Astrocyte of the spinal cord (primary cell): ENCODE results near the gene KCNG2.

ENCODE experiments used
- DNase-seq: peaks from one replicate; pipeline ENCODE4 v3.0.0; 2011; ENCODE audit warnings: low read depth, low spot score
- H3K4me3 ChIP-seq: 2 replicates; pipeline ENCODE4 v1.5.1; 2011; ENCODE audit warnings: low read depth, mild to moderate bottlenecking, low read length, moderate library complexity
- CTCF ChIP-seq: IDR thresholded peaks from 2 replicates; pipeline ENCODE4 v1.5.1; 2012; ENCODE audit warnings: low read depth, mild to moderate bottlenecking, low read length, inconsistent platforms
- in situ Hi-C: cut with HindIII; loops from 2 replicates; pipeline ENCODE4 v1.10.0; 2017; ENCODE audit warnings: low sequenced_read_pairs

Gene KCNG2

DNA sequence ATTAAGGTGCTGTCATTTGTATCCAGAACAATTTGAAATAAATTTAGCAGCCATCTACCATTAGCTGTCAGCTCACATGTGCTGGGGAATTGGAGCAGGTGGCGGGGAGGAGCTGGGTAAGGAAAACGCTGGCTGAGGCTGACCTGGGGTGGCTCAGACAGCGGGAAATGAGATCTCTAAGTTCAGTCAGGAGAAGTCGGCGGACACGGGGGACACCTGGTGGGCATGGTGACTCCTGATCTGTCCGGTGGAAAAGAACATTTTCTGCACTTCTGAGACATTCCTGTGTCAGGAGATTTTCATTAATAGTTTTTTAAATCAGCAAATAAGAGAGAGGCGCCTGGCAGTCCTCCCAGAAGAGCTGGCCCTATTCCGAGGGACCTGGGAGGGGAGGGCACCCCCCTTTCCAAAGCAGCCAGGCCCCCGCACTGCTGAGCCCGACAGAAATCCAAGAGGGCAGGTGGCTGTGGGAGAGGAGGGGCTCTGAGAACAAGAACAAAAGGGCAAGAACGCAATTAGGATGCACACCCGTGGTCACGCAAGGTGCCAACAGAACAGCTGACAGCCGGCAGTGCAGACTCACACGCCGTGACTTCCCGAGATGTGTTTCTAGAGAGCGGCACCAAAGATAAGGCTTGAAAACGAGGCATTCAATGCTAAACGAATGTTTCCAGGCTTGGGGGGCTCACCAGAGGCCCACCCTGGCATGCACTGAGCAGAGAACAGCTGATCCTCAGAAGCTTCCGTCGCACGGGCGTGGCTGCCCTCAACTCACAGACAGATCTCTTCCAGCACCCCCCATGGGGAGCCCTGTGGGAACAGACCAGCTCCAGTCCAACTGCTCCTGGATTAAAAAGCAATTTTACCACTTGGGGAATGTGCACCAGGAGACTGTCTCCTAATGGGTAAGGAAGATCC is 127.3 kb downstream of the KCNG2 start:
- in situ Hi-C loops = no loop called here
- no peak for DNase-seq
- TF ChIP-seq CTCF = no peak
- H3K4me3 ChIP-seq = no peak overlapping the region

DNA sequence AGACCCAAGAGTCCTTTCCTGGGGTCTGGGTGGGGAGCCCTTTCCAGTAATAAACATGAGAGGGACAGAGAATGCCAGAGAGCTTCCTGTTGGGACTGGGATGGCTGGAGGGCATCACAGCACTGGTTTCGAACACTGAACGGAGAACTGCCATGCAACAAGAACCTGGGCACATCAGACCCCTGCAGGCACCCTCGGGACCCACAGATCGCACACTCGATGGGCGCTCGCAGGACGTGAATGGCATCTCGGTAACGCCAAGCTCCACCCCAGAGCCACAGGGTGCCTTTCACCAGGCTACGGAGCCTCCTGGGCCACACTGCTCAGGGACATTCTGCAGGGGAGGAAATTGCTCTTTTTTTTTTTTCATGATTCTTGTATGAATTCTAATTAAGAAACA is 128.6 kb downstream of the KCNG2 start:
- in situ Hi-C loops = no loop called here
- no peak for DNase-seq
- TF ChIP-seq CTCF = no peak
- no peak overlapping the region for H3K4me3 ChIP-seq

- in situ Hi-C loops = no loop called here
- no peak for TF ChIP-seq CTCF
- no peak overlapping the region for H3K4me3 ChIP-seq
- no peak for DNase-seq
Measured at GRCh38 chr18:79926715-79927606, 129.2 kb downstream of the KCNG2 start.

DNA sequence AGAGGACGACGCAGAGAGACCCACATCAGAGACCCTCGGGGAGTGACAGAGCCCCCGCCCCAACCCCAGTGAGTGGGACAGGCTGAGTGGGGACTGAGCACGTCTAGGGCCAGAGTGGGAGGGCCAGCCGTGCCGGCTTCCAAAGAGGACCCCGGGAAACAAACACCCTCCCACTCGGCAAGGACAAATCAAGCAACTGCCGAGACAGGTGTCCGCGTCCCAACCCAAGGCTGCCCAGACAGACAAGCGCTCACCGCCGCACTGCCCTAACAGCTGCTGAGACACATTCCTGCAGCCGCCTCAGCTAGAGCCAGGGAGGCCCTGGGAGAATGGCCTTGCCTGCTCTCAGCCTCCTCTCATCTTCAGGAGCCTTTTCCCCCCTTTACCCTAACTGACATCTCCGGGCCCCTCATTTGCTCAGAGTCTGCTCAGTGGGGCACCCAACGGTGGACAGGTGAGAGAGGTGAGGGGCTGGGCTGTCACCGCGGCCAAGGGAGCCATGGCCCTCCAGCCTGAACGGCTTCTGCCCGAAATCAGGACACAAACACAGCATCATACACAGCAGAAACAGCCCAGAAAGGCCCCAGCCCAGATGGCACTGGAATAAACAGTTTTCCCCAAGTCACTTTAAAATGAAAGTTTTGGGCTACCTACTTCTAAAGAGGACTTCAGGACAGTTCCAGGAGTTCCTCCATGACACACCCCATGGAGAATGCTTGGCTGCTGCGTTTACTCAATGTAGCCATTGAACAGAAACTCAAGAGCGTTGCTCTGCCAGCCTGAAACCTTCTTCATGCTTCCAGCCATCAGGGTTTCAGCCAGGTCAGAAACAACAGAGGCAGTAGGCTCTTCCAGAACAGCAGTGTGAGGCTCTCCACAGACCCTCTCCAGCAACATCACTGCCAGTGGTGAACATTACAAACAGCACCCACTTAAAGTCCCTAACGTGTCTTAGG is 130.1 kb downstream of the KCNG2 start:
- H3K4me3 ChIP-seq = no peak overlapping the region
- in situ Hi-C loops = no loop called here
- no peak for DNase-seq
- no peak for TF ChIP-seq CTCF

GRCh38 chr18:79928563-79928960 is 130.8 kb downstream of the KCNG2 start:
- in situ Hi-C loops = no loop called here
- no peak for TF ChIP-seq CTCF

More at GRCh38 chr18:79928563-79928960, 130.8 kb downstream of the KCNG2 start:
- no peak overlapping the region for H3K4me3 ChIP-seq
- no peak for DNase-seq
